OCI-M2 (cell line): Measurements from ENCODE around the gene FAM163B.

Source experiments
- DNase-seq: peaks from one replicate; lab custom pipeline; 2025; ENCODE audit not compliant: unreplicated experiment; lab: John Stamatoyannopoulos, UW

The FAM163B gene

DNA sequence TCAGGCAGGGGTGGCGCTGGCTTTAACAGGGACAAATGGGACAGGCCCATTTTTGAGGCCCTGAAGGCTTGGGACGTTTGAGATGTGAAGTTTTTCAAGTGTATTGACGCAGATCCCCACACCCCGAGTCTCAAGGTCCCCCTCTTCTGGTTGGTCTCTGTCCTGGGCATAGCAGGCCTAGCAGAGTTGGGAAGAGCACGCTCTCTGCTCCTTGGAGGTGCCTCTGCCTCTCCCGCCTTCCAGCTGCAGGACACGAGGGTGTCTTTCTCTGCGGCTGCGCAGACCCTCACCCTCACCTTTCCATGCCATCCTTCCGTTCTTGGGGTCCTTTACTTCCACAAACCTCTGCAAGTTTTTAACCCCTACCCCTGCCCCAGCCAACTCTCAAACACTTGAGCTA lies 56.1 kb downstream of the FAM163B start:
- no peak for DNase-seq

DNA sequence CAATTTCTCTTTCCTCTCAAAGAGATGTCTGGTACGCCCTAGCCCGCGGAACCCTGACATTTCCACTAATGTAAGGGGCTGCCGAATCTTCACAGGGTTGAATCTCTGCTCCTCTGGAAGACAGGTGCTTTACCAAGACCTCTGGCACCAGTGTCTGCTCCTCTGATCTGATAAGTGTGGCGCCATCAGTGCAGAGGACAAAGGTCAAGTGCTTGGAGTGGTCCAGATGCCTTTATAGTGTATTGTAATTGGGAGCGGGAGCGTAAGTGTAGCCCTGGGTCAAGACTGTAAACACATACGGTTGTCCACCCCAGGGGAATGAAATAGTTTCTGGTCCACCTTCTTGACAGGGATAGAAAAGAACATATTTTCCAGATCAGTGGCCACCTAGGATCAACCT lies 57.0 kb downstream of the FAM163B start:
- no peak for DNase-seq

DNA sequence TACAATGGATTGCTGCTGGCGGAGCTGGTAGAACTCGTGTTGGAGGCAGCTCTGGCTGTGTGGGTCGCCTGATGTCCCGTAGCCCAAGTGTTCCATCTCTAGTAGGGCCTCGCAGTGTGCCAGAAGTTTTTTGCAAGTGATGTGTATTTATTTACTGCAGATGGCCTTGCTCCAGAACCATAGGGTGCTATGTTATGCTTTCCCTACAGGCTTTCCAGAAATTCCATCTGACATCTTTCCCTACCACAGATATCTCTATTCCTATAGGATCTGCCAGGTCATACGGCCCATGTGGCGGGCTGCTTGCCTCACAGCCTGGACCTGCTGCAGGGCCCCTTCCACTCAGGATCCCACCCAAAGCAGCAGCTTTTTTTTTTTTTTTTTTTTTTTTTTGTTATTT lies 57.7 kb downstream of the FAM163B start:
- DNase-seq, result no peak

DNA sequence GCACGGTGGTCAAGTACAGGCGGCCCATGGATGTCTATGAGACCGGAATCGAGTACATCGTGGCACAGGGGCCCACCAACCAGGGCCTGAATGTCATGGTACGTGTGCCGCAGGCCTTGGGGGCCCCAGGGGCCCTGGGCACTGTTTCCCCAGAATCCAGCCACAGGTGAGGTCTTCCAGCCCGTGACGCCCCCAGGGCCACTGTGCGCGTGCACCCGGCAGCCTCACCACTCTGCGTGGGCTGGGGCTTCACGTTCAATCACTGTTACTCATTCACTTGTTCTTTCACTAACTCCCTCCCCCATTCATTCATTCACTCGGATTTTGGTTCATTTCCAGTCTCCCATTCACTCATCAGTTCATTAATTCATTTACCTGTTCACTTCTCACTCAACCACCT lies 62.1 kb downstream of the FAM163B start:
- no peak for DNase-seq

DNA sequence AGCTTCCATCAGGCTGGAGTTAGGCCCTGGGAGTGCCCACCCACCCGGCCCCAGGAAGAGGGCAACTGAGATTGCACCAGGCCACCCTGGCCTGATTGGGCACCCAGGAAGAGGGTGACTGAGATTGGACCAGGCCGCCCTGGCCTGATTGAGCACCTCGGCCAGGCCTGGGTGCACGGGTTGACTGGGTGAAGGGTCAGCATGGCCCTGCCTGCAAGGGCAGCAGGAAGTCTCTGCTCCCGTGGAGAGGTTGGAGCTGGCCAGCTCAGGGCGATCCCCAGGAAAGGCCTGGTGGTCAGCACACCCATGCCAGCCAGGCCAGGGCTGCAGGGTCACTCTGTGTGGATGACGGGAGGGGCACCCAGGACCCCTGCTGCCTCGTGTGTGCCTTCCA lies 62.9 kb downstream of the FAM163B start:
- no peak for DNase-seq

- no peak for DNase-seq
These were observed 63.5 kb downstream of the FAM163B start for GRCh38 chr9:133545494-133546286.

GRCh38 chr9:133543772-133544467 lies 65.3 kb downstream of the FAM163B start:
- DNase-seq, result no peak

DNA sequence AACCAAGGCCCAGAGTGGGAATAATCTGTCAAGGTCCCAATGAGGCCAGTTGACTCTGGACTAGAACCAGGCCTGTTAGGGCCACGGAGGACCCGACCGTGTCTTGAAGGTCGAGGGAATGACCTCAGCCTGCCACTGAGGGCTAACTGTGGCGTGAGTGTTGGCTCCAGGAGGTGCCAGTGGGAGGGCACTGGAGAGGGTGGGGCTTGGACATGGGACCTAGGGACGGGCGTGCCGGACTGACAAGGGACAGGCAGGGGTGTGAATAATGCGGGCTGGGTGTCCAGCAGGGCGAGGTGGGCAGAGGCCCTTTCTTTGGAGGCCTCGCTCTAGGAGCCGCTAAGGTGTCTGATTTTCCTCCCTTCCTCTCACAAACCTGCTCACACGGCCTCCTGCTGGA lies 67.2 kb downstream of the FAM163B start:
- DNase-seq, result no peak

- no peak for DNase-seq
These were observed 68.5 kb downstream of the FAM163B start for GRCh38 chr9:133540698-133541025.

DNA sequence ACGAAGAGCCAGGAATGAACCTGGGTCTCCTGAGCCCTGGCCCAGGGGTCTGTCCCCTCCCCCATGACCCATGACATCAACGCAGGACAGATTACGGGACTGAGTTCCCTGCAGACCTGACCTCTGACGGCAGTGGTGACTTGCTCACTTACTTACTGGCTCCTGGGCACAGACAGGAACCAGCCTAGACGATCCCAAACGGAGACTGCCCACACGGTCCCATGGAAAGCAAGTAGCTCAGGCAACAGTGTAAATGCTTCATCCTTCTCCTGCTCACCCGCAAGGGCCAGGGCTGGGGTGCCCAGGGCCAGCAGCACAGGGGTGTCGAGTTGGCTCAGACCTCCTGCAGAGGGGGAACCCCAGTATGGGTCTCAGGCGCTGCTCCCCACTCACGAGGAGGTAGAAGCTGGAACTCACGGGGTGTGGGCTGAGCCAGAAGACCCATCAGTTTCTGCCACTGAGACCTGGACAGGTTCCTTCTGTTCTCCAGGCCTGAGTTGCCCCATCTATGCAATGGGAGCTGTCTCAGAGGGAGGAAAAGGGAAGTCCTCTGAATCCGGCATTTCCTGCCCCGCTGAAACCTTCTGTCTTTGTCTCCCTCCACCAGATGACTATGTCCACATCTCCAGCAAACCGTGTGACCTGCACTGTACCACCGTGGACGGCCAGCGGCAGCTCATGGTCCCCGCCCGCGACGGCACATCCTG lies 69.0 kb downstream of the FAM163B start:
- DNase-seq, result no peak

DNA sequence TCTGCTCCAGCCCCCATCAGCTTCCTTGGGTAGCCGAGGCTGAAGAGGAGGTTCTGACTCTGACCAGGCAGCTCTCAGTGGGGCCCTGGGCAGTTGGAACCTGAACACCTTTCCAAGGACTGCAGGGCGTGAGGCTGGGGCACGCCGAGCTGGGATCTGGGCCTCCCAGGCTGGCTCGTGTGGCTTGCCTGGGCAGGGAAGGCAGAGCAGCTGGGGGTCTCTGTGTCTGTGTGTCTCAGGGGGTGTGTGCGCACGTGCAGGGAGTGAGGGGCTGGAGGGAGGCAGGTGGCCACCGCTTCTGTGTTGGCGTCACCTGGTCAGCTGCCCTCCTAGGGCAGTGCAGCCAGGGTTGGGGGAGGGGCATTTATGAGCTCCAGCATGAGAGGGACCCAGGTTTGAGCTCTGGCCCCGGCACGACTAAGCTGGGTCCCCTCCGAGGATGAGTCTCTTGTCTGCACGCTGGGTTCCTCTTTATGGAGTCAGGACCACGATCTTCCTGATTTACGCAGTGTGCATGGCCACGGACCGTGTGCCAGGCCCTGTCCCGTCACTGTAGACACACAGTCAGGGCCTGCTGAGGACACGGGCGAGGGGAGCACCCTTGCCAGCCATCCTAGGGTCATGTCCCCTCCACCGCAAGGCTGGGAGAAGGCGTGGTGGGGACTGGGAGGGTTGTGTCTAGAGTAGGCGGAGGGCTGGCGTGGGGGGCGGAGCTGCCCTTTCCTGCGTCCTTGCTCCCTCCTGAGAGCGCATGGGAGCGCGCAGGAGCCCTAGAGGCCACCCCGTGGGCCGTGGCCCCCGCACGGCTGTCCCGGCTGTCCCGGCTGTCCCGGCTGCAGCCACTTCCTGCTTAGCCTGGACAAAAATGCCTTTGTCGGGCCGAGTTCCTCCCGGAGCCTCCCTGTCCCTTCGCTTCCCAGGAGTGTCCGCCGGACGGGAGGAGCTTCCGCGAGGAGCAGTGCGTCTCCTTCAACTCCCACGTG lies 70.0 kb downstream of the FAM163B start:
- no peak for DNase-seq

DNA sequence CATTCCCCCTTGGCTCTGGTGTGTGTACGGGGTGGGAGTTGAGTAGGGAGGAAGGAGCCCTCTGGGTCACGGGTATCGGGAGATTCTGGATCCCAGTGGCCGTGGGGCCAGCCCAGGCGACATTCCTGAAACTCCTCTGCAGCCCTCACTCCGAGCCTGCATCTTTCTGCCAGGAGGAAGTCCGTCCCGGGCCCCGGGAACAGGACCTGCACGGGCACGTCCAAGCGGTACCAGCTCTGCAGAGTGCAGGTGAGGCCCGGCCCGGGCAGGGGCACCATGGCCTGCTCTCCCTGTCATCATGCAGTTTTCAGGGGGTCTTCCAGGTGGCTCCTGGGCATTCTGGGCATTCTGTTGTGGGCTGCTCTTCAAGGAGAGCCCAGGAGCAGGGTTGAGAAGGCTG lies 71.0 kb downstream of the FAM163B start:
- DNase-seq, result no peak

GRCh38 chr9:133537257-133537656 lies 71.9 kb downstream of the FAM163B start:
- no peak for DNase-seq

- no peak for DNase-seq
These were observed 72.7 kb downstream of the FAM163B start for GRCh38 chr9:133536536-133536935.

GRCh38 chr9:133536080-133536479 lies 73.1 kb downstream of the FAM163B start:
- no peak for DNase-seq

- no peak for DNase-seq
These were observed 73.8 kb downstream of the FAM163B start for GRCh38 chr9:133535306-133535877.

DNA sequence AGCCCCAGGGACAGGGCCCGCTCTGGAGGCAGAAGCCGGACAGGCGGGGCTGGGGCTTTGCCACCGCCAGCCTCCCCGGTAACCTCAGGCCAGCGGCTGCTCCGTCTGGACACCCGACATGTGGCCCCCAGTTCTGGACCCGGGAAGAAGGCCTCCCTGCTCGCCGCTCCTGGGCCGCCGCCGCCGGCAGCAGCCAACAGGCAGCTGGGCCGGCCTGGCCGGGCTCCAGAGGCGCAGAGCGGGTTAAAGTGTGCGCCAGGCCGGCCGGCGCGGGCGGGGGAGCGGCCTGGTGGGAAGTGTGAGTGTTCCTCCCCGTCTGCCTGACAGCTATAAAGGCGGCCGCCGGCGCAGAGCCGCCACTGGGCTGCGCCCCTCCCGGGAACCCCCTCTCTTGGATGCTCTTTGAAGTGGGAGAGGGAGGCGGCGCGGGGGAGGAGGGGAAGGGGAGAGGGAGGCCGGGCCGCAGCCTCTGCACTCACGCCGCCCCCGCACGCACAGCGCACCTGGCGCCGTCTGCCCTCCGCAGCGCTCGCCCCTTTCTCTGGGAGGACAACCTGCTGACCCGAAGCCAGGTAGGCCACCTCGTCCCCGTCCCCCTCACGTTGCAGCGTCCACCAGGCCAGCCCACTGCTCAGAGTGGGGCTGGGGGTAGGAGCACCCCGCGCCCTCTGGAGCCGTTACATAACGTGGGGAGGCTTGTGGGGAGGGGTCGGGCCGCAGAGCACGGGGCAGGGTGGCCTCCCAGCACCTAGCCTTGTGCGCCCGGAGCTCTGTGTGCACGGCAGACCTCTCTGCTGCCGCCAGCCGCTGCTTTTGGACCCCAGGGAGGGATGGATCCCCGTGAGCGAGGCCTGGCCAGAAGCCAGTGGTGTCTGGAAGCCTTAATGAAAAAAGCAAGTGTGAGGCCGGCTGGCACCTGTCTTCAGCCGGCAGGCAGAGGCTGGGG lies 74.6 kb downstream of the FAM163B start, which contains the start of gene ADAMTSL2:
TSS of gene ADAMTSL2 (plus strand) at position 359 of the 946 bp plus-strand sequence. CDS start 2,009 bp downstream, outside the sequence.
- no peak for DNase-seq

DNA sequence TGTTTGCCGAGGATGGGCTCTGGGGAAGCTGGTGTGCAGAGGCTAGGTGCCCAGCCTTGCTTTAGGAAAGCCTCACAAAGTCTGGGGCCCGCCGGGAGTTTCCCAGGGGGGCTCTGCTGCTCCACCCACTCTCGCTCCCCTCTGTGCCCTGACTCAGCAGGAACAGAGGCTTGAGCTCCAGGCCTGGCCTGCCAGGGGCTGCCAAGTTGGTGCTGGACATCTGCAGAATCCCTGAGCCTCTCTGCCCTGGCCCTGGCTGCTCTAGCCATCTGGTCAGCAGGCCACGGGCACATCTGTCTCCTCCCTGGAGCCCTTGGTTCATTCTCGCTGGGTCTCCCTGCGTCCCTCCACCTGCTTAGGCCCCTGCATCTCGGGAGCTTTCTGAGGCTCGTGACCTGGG lies 75.3 kb downstream of the FAM163B start:
- DNase-seq, result no peak

DNA sequence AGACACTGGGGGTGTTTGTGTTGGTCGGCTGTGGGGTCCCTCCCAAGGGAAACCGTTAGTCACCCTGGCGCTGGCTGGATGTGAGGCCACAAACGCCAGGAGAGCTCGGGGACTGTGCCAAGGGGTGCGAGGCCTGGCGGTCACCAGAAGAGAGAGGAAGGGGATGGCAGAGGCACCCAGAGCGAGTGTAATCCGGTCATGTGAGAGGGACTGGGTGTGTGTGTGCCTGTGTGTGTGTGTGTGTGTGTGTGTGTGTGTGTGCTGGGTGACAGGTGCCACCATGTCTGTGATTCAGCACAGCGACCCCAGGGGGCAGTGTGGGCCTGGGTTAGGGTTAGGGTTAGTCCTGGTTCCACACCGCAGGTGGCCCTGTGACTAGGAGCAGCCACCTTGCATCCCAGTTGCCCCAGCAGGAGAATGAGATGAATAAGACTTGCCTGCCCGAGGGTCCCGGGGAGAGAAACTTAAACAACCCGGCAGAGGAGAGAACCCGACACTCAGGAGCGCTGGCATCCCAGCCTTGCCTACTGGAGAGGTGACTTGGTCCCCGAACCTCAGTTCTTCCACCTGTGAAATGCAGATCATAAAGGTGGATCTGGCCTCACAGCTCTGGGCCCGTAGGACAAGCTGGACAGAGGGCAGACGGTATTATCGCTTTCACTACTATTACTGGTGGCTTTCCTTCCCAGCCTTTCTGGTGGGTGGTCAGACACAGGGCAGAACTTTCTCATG lies 76.1 kb downstream of the FAM163B start:
- DNase-seq, result no peak
